ENCODE data around the gene AXDND1.

AXDND1 gene

DNA sequence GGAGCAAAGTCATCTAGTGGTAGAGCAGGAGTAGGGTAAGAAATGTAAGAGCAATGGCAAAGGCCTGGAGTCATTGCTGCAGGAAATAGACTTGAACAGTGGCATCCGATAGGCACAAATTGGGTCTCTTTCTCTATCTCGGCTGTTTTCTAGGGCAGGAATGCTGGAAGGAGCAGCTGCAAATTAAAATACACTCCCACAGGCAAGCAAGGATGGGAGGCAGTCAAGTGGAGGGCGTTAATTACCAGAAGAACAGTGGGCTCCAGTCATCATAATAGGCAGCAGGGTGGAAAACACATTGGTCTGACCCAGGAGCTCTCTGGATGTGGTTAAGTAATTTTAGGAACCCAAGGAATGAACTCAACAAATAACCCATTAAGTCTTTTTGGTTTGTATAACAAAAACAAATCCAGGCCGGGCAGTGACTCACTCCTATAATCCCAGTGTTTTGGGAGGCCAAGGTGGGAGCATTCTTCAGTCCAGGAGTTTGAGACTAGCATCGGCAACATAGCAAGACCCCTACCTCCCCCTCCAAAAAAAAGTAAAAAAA is 218.1 kb downstream of the AXDND1 start:
- no peak for DNase-seq

DNA sequence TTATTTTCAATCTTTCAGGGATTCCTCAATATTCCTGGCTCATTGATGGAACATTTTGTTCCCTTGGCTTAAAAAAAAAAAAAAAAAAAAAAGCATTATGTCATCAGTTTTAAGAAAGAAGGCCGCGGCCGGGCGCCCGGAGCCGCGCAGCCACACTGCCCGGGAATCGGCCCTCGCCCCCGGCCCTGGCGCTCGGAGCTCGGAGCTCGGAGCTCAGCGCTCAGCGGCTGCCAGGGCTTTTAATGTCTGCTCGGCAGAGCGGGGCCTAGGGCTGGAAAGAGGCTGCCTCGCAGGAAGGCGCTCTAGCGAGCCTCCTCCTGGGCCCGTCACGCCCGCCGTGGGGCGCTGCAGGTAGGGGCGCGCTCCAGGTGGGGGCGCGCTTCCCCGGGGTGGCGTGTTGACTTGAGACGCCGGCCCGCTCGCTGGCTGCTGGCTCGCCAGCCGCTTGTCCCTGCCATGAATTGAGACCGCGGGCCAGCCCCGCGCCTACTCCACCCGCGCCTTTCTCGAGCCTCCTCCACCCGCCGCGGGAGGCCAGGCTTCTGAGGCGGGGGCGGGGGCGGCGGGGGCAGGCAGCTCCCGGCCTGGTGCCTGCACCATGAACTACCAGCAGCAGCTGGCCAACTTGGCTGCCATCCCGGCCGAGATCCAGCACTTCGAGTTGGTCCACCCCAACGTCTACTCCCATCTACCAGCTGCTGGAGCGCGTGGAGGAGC is 220.5 kb downstream of the AXDND1 start:
- DNase-seq: no peak

- no peak for DNase-seq
These were observed 221.6 kb downstream of the AXDND1 start for GRCh38 chr1:179587336-179587735.

DNA sequence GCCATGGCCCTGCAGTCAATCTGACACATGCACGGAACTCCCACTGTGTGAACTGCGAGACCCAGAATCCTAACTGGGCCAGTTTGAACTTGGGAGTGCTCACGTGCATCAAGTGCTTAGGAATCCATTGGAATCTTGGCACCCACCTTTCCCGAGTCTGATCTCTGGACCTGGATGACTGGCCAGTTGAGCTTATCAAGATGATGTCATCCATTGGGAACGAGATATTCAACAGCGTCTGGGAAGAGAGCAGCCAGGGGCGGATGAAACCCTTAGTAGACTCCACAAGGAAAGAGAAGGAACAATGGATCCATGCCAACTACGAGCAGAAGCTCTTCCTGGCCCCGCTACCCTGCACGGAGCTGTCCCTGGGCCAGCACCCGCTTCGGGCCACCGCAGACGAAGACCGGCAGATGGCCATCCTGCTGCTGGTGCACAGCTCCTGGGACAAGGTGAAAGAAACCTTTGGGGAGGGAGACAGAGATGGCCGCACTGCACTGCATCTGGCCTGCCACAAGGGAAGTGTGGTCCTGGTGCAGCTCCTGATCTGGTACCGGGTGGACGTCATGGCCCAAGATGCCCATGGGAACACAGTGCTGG is 222.8 kb downstream of the AXDND1 start:
- no peak for DNase-seq

GRCh38 chr1:179589509-179589908 is 223.7 kb downstream of the AXDND1 start:
- DNase-seq: no peak

DNA sequence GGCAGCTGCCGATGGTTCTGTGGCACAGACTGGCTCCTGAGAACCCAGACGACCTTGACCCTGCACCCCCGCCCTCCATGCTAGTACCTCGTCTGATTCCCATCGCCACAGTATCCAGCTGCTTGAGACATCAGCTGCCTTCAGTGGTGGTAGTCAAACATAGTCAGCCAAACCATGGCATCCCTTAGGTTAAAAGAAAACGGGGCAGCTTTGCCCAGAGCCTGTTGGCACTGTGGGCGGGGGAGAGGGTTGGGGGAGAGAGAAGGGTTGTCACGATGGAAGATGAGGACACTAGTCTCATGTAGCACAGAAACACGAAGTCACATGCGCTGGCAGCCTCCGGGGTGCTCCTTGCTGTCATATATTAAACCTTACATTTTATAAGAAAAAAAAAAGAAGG is 224.9 kb downstream of the AXDND1 start:
- no peak for DNase-seq

GRCh38 chr1:179591253-179591591 is 225.5 kb downstream of the AXDND1 start:
- DNase-seq: no peak

- no peak for DNase-seq
These were observed 226.1 kb downstream of the AXDND1 start, which contains the start of gene TDRD5 for GRCh38 chr1:179591592-179592580. TDRD5 (plus strand) TSS chr1:179591832; CDS start chr1:179592616, 784 bp downstream.

DNA sequence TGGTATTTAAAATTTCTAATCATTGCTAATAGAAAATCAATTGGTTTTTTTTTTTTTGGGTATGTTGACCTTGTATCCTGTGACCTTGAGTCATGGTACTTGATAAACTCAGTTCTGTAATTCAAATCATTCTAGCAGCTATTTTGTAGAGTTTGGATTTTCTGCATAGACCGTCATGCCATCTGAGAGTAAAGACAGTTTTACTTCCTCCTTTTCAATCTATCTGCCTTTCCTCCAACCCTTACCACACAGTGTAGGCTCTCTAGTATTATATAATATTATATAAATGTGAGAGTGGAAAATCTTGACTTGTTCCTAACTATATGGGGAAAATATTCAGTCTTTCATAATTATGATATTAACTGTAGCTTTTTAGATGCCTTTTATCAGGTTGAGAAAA is 232.9 kb downstream of the AXDND1 start:
- DNase-seq: no peak

- no peak for DNase-seq
These were observed 234.0 kb downstream of the AXDND1 start for GRCh38 chr1:179599623-179600249.

GRCh38 chr1:179601093-179601492 is 235.3 kb downstream of the AXDND1 start:
- no peak for DNase-seq
